Measurements from ENCODE around the gene CTIF.

CTIF gene

DNA sequence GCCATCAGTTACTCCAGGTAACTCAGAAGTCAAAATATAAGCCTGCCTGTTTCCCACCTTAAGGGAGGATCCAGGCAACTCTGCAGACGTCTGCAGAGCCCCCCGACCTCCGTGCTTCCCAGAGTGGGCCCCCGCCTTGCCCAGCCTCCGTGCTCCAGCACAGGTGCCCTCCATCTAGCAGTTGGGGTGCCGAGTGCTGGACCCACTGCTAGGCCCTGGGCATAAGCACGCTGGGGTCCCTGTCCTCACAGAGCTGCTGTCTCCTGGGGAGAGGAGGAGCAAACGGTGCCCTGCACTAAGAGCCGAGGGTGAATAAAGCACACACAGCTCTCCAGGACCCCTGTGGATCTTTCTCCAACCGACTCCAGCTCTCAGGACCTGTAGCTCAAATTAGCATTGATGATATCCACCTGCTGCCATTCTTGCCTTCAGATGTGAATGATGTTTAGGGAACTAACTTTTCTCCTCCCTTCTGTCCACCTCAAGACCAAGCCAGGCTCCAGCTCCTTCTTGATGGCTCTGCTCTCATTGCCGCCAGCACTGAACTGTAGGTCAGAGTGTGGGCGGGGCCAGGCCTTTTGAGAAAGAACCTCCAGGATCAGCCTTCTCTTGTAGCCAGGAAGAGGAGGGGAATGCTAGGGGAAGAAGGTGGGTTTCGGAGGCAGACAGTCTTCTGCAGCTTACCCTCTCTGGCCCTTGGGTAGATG, 290.8 kb downstream of the CTIF start:
- DNase-seq (ENCODE audit: low read depth in 4 of 4, low spot score in 1 of 4) = no peak

DNA sequence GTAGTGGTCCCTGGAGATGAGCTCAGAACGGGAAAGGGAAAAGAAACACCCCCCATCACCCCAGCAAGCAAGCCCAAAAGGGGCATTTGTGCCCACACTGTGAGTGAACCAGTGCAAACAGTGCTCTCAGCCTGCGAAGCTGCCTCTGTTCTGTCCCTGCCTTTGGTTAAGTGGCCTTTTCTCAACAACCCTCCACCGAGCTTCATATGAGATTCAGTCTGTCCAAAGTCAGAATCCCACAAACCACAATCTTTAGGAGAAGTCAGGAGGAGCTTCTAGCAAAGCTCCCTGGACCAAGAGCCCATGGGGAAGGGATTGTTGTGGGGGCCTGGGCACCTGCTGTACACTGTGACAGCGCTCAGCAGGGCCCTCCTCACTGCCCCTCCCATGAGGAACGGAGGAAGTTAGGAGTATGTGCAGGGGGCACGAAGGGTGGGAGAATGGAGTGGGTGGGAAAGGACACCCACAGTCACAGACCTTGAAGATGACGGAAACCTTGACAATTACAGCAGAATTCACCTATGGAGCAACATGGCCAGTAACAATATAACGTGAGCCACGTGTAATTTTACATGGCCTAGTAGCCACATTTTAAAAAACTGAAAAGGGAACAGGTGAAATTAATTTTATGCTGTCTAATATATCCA, 292.4 kb downstream of the CTIF start:
- DNase-seq (ENCODE audit: low read depth in 4 of 4, low spot score in 1 of 4) = no peak

DNA sequence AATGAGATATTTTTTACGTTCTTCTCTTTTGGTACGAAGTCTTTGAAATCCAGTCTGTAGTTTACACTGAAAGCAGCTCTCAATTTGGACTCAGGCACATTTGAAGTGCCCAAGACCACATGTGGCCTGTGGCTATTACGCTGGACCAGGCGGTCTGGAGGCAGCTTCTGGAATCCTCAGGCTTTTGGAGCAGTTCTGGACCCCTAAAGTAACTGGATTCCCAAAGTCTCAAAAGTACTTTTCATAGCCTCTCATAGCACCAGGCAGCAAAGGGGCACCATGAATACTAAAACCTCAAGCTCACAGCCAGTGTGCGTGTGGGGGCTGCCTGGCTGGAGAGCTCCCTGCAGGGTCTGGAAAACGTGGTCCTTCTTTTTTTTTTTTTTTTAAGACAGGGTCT, 293.0 kb downstream of the CTIF start:
- DNase-seq (ENCODE audit: low read depth in 4 of 4, low spot score in 1 of 4) = no peak

DNA sequence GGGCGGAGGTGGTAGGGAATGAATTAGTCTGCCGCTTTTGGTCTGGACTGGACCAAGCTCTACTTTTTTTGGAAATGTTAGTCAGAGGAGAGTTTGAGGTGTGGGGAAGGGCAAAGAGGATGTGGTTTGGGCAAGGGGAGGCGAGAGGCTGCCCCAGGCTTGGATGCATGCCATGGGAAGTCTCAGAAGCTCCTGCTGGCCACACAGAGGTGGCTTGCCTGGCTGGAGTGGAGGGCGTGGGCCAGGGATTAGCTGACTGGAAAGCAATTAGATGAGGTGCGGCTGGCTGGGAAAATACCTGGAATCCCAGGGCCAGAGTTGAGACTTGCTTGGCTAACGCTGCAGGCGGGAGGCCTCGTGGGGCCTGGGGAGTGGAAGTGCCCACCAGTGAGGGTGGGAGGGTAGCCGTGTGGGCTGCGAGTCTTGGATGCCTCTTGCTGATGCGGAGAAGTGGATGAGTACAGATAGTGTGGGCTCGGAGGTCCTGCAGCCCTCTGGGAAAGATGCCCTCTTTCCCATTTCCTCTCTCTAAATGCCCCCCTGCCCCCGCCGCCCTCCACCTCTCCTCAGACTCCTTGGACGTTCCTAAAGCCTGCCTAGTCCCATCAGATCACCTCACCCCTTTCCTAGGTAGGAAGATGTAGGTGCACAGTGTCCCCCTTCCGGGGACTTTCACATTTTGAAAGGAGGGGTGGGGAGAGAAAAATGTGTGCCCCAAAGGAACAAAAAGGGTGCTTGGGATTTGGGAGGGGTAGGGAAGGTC, 294.3 kb downstream of the CTIF start:
- DNase-seq (ENCODE audit: low read depth in 4 of 4, low spot score in 1 of 4) = no peak

DNA sequence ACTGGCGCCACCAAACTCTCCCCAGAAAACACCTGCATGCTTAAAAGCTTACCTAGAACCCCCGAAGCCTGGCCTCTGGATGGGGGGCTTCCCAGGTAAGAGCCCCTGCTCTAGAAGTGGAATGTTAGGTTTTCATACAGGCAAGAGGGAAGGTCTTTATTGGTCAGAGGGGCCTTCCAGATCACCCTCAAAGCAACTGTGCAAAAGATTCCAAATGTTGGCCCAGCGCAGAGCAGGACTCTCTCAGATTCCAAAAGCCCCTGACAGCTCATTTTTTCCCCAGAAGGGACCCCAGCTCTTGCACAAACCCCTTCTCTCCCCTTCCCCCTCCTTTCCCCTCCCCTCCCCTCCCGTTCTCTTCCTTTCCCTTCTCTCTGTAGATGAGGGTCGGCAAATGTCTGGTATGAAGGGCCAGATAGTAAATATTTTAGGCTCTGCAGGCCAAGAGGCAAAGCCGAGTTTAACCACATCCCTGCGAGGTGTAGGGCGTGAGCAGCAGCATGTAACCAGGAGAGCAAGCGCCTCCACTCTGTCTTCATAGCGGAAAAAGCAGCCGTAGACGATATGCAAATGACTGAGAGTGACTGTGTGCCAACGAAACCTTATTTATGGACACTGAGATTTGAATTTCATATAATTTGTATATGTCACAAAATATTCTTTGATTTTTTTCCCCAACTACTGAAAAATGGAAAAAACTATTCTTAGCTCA, 295.0 kb downstream of the CTIF start:
- peak in 2 of 4 experiments; percentile 33 to 56 for DNase-seq (ENCODE audit: low read depth in 4 of 4, low spot score in 1 of 4)

DNA sequence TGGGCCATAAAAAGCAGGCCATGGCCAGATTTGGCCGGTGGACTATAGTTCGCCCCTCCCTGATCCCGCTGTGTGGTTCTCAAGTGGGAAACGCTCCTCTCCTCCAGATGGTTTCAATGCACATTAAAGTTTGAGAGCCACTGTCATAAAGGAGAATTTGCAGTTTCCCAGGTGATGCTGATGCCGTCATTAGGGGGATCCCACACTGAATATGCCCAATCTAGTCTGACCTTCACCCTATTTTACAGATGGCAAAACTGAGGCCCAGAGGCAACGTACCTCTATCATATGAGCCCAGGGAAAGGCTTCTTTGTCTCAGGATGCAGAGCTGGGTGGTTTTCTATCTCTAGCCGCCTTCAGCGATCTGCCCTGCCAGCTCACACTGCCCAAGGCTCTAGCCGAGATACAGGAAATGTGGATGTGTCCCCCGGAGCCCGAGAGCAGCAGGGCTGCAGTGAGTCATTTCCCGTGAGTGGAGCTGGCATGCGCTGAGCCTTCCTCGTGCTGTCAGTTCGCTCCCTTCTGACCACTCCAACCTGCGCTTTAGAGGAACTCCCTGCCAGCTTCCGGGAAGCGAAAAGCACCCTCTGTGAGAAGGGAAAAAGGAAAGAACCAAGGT, 295.7 kb downstream of the CTIF start:
- peak; percentile 24 to 71 (median 40) for DNase-seq (ENCODE audit: low read depth in 4 of 4, low spot score in 1 of 4)

DNA sequence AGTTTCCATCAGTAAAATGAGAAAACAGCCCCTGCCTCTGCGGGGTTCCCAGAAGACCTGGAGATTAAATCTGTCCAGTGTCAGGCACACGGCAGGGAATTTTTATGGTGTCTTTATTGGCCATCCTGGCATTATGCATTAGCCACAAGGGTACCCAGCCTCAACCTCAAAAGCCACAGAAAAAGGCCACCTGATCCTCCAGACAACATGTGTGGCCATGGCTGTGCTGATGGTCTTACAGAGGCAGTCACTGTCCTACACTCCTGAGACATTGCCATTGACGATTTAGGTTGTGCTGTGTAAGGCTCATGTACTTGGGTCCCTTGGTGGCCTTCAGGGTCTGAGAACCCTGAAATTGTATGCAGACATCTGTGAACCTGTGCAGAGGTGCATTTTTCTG, 296.3 kb downstream of the CTIF start:
- DNase-seq (ENCODE audit: low read depth in 4 of 4, low spot score in 1 of 4) = no peak

DNA sequence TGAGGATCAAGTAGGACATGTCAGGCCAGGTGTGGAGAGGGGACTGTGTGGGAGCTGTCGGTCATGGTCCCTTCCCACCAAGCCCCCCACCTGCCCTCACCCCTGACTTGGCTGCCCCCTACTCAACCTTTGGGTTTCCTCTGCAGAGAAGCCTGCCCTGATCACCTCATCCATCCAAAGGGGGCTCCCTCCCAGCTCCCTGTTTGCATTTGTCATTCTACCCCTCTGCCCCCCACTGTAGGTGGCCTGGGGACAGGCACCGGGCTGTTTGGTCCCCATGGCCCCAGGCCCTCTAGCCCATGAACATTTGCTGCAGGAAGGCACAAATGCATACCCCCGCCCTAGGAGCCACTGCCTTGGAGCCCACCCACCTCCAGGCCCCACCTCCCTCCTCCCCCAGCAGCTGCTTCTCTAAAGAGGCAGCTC, 296.9 kb downstream of the CTIF start:
- DNase-seq (ENCODE audit: low read depth in 4 of 4, low spot score in 1 of 4) = no peak

DNA sequence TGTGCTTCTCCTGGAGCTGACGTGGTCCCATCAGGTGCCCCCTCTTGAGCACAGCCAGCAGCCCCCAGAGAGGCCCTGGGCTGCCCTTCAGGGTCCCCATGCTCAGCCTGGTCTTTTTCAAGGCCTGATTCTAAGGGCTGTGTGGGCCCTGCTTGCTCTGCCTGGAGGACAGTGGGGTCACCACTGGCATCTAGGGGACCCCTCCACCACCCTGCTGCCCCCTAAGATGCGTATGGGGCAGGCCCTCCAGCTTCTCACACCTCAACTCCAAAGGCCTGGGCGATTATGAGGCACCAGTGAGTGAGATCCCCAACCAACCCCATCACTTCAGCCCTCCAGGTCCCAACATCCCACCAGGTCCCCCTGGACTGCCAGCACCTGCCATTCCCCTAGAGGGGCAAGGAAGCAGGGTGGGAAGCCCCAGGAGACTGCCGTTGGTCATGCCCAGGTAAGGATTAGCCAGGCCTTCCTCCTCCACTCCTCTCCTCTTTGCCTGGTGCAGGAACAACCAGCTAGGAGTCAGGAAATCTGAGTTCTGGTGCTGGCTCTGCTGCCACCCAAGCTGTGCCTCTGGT, 297.5 kb downstream of the CTIF start:
- no peak for DNase-seq (ENCODE audit: low read depth in 4 of 4, low spot score in 1 of 4)

DNA sequence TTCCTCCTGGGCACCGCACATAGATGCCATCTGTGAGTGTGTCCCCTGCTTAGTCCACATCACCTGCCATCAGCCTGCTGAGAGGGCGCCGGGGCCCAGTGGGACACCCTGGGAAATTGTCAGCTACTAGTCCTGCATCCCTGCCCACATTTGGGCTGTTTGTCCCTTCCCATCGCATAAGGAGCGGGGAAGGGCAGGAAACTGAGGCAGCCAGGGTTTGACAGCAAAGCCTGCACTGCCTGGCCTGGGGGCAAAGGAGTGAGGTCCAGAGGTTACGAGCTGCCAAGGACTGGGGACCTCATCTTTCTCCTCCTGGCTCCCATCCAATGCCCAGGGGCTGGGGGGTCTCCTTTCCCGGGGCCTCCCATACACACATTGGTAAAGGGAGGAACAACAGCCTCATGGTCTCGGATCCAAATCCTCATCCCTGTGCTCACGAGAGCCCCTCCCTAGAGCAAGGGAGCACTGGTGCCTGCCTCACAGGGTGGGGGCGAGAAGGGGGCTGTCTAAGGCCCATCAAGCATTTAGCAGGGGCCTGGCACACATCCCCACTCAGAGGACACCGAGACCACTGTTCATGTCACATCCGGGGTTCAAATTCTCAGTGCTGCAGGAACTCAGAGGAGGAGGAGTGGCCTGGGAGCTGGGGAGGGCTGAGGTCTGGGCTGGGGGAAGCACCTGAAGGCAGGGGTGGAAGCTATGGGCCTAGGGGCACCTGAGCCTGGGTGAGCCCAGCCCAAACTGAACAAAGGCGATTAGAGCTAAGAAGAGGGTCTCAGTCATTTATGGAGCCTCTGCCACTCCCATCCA, 298.2 kb downstream of the CTIF start:
- no peak for DNase-seq (ENCODE audit: low read depth in 4 of 4, low spot score in 1 of 4)

DNA sequence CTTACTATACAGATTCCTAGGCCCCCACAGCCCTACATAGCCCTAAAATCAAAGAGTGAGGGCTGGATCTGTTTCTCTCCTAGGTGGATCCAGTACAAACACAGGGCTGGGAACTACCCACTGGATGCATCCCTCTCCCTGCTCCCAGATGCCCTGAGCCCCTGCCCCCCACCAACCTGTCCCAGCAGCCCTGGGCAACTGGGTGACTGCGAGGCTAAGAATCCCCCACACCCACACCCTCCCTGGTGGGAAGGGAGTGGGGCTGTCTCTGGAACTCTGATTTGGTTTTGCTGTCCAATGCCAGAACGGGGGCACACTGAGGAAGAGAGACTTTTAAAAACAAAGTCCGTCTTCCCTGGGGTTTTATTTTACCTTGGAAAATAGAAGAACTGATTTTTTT, 298.8 kb downstream of the CTIF start:
- DNase-seq (ENCODE audit: low read depth in 4 of 4, low spot score in 1 of 4) = no peak

DNA sequence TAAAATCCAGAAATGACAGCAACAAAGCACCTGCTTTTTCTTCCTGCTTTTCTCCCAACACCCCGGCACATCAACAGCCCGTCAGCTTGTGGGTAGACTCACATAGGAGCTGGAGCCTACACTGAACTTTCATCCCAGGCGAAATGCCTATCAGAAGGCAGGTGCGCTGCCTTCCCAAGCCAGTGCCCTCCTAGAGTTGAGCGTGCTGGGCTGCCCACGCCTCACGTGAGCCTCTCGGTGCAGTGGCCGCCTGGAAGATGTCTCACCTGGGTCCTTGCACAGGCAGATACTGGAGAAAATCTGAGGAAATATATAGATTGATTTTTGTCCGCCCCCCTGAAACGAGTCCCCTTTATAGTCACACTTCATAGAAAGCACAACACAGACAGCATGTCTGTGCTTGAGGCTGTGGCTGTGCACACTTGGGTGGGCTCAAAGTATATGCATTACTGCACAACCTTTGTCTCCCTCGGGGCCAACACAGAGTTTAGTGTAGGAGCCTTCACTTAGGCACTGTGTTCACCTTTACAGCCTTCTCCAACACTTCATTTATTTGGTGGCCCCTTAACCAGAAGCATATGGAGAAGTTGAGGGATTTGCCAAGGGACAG, 299.4 kb downstream of the CTIF start:
- DNase-seq (ENCODE audit: low read depth in 4 of 4, low spot score in 1 of 4) = no peak

DNA sequence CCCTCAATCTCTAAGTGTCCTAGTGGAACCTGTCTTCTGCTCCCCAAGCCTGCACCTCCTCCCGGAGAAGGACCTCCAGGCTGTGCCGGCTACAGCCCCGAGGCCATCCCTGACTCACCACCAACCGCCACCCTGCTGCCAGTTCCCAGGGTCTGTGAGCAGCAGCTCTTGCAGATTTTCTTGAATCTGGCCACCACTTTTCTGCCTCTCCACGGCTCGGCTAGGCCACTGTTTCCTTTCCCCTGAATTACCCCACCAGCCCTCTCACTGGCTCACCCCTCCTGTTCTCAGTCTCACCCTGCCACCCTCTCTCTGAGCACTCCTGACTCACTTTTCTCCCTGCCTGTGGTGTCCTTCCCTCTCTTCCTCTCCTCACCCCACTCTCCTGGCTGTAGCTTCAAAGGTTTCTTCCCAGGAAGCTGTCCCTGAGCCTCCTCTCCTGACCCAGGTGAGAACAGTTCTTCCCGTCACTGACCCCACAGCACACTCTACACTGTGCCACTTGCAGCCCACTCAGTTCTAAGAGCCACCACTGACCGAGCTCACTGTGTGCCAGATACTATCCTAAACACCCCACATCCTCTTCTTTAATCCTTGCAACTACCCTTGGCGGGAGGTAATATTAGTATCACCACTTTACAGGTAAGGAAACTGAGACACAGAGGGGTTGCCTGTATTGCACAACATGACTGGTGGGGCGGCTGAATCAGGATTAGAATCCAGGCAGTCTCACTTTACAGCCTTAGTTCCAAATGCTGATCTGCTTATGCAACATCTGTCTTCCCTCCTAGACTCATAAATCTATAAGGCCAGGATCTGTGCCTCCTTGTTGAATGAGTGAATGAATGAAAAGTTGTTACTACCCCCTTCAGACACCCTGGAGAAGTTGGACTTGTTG, 300.3 kb downstream of the CTIF start:
- no peak for DNase-seq (ENCODE audit: low read depth in 4 of 4, low spot score in 1 of 4)

DNA sequence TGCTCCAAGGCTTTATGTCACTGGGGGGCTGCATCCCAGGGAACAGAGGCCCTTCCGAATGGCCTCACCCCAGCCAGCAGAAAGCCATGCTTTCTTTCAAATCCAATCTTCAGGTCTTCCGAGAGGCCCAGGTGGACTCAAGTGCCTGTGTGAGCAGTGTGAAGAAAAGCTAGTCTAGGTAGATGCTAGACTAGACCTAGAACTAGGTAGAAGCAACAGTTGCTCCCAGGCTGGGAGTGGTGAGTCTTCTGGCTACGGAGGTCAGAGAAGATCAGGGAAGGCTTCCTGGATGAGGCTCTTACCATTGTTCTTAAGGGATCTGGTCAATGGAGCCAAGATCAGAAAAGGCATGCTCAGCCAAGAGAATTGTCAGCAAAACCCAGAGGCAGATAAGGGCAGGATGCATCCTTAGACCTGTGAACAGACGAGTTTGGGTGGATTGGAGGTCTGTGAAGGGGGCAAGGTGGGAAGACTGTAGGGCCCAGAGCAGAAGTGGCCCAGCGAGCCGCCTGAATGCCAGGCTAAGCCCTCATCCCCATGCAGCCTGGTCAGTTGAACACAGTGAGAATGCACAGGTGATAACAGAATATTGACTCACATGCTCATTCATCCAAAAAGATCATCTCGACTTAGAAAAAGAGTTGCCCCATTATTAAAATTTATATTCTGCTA, 301.1 kb downstream of the CTIF start:
- no peak for DNase-seq (ENCODE audit: low read depth in 4 of 4, low spot score in 1 of 4)

DNA sequence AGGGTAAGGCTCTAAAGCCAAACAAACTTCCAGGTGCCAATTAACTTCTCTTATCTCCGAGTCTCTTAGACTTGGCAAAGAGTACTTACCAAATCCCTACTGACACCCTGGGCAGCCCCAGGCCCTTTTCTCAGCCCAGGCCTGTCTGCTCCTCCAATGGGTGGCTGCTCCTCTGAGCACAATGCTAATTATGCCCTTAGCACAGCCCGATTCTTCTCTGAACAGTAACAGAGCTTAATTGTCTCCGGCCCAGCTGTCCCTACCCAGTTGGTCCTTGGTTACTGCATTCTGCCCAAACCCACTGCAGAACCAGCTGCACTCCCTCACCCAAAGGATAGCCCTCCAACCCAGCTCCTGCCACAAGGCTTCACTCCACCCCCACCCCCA, 301.7 kb downstream of the CTIF start:
- no peak for DNase-seq (ENCODE audit: low read depth in 4 of 4, low spot score in 1 of 4)

DNA sequence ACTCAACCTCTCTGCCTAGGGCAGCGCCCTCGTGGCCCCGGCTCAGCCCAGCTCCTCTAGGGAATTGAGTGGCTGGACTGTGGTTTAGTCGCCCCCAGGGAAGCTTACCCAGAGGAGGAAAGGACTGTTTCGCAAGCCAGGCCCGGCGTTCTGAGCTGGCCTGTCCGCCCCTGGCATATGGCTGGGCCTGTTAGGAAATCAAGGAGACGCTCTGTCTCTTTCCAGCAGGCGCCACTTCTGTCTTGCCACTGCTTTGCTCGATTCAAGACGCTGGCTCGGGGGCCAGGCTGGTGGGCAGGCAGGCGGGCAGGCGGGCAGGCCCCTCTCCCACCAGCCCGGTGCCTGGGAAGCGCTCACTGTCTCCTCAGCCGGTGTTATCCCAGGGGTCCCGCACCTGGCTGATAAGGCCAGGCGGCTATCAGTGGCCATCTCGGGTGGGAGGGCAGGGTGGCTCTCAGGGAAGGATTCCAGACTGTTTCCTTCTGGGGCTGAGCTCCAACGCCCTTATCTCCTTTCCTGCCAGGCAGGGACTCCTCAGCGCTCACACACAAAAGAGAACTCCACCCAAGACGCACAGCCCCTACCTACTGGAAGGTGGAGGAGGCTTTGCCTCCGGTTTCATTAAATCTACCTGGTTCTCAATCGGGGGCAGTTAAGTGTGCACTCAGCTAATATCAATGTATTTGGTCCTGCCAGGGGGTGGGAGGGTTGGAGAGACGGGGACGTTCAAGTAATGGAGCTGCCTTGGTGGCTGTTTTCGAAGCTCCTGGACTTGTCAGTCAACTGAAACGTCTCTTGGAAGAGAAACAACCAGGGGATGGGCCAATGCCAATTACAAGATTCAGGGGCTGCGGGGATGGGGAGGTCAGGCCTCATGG, 302.8 kb downstream of the CTIF start:
- no peak for DNase-seq (ENCODE audit: low read depth in 4 of 4, low spot score in 1 of 4)

All from stimulated activated CD4-positive, alpha-beta T cell treated with anti-CD3 and anti-CD28 coated beads, Interleukin-1b, Interleukin-23, amount 100 ng/mL, for 24 hours (primary cell).